ENCODE results near the gene DAP.

DAP gene

DNA sequence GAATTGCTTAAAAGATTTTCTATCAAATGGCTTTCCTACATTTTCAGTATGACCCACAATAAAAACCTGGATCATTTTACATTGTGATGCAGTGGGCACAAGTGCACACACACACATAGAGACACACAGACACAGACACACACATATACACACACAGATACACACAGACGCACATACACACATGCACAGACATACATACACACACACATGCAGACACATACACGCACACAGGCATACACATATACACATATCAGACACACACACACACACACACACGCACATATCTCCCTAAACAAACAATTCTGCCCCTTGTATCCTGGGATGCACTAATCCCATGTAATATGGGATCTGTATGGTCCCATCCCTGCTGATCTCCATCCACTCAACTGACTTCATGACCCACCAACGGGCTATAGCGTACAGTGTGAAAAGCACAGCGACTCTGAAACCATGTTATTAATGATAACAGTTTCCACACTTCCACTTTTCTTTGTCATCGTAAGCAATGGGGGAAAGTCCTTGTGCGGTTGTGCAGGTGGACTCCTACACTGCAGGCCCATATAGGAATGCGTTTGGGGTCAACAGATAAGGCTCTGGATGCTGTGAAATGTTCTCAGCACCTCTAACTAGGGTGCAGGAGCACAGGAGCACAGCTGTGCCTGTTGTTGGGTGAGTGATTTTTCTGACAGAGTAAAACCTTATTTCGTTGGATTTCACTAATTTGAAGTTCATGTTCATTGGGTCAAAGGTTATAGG is 52.7 kb downstream of the DAP start:
- no peak for DNase-seq

DNA sequence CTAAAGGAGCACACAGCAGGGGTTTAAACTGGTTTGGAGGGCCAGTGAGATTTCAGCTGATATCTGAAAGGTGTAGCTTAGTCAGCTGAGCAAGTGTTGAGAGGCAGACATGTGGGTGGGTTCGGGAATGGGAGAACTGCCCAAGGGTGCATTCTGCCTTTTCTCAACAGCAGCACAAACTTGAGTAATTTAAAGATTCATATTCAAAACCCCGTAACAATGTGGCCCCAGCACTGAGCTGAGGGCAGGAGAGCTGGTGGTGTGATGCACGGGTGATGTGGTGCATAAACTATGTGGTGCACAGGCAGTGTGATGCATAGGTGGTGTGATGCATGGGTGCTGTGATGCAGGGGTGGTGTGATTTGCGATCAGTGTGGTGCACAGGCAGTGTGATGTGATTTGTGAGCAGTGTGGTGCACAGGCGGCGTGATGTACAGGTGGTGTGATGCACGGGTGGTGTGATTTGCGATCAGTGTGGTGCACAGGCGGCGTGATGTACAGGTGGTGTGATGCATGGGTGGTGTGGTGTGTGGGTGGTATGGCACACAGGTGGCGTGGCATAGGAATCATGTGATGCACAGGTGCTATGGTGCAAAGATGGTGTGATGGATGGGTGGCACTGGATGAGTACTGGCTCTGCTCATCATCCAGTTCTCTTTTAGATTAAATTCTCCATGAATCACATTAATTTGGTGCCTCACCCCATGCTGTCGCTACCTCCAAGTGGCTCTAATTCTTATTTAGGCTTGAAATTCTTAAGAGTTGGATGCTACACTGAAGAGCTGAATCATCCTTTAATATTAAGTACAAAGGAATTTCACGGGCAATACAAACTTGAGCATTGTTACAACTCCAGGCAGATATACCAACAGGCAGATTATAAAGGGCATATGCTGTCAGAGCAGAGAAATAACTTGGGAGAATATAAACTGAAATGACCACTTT is 53.6 kb downstream of the DAP start:
- no peak for DNase-seq

DNA sequence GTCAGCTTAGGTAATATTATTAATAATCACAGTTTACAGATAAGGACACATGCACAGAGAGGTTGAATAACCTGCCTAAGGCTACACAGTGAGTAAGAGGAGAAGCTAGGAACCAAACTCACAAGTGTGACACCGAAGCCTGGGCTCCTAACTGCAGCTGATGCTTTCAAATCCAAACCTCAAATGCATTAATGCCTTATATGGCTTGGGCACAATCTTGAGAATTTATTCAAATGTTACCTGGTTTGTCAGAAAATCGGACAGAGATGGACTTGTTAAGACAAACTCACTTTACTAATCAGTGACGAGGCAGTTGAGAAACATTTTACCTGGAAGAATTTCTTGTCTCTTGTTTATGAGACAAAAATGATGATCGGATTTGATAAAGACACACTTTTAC is 54.7 kb downstream of the DAP start:
- DNase-seq = no peak

DNA sequence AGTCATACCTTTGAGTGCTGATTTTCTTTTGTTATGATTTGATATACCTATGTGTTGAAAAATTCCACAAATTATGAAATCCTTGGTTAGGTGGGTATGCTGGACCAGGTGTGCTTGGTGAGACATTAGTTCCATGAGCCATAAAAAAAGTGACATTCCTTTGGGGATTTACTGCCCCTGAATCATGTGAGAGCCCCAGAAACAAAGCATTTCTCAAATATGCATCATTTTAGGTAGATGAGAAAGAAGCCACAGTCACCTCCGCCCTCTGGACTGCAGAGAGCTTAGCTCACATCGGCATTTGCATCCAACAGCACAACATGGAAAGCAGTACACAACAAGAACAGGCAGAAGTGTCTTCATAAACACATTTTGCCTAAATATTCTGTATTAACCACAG is 55.3 kb downstream of the DAP start:
- DNase-seq = no peak

DNA sequence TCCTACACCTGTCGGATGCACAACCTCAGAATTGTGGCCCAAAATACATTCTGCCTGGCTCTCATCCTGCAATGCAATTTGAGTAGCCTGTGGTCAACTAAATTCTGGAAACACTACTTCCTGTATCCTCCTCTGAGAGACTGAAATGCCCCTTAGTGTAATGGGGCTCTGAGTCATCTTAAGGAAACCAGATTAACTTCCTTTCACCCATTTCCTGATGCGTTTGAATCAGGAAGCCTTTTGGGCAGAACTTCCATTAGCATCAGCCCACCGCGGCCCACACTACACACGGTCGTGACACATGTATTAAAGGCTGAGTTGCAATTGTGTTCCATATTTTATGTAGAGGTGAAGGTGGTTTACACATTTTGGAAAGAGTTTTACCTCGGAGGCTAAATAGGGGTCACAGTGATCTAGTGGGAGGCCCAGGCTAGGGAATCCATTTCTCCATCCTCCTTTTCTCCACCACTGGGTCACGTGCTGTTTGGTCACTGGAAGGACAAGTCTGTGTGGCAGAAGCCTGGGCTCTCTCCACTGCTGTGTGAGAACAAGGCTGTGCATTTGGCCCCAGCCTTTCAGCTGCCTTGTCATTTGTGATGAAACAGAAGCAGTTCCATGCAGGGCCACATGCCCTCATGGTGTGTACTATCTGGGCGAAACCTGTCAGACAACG is 55.9 kb downstream of the DAP start:
- DNase-seq = no peak

DNA sequence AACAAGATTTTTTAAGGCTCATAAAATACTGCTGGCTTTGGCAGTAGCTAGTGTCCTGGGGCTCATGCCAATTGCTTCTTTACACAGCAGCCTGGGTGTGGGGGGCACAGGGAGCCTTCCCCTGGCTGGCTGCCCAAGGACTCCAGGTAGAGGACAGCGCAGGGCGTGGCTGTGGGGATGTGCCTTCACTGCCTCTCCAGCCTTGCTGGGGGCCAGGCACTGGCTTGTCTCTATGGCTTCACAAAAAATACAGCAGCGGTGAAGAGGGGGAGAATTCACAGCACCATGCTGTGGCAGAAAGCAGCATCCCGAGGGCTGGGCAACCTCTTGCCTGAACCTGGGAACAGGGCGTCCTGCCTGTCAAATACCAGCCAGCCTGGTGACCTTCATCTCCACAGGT is 57.4 kb downstream of the DAP start:
- DNase-seq = no peak

DNA sequence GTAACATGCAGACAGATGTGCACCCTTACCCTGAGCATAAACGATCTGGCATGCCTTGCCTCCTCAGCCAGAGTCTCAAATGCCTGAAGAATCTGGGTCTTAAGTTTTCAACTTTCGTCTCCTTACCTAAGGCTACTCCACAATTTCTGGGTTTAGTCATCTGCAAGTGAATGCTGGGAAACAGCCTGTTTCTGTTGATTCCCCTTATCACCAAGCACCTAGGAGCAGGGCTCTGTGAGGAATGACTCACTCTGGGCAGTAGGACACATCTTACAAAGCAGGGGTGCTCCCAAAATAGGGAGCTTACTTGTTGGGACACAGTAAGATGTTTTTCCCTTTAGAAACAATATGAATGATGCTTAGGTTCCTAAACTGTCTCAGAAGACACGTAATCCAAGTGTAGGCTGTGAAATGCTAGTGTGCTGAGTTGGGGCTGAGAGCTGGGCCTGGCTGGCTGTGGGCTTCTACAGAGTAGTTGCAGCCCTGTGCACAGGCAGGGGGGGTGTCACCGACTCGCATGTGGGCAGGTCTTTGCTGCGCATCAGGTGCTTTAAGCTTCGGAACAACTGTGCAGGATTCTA is 58.0 kb downstream of the DAP start:
- no peak for DNase-seq

DNA sequence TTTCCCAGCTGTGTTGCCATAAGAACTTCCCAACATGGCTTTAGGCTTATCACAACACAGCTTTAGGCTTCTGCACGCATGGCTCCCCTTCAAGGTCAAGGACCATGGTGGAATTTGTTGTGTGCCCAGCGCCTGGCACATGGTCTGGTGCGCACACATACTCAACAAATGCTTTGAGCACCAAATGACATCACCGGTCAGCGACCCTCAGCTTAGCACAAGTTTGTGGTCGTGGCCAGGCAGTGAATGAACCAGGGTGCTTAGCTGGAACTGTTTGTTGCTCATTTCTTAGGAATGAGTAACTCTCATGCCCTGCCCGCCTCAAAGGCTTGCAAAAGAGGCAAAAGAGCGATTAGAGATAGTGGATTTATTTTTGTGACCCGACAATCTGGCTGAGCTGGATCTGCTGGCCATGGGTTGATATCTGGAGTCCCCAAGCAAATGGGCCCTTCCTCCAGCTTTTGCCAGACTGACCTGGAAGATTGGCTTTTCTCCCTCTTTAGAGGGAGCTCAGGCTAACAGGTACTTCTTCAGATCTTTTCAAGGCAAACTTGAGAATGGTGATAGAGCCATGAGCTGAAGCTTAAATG is 58.9 kb downstream of the DAP start:
- no peak for DNase-seq

DNA sequence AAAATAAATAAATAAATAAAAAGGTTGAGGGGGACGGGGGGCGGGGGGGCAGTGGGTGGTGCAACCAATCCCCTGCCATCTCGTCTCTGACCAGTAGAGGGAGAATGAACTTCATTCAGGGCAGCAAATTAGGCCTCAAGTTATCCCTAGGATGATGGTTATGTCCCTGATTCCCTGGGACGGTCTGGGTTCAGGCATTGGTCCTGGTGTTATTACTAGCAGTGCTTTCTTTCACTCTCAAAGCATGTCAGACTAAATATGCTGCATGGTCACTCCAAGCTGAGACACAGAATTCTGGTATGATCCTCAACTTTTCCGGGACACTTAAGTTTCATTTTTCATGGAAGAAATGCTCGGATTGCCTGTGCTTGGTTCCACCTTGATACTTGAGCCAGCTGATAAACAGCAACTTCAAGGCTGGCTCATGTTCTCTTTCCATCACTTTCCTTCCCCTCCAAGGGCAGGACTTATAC is 59.4 kb downstream of the DAP start:
- peak; percentile 7 for DNase-seq

DNA sequence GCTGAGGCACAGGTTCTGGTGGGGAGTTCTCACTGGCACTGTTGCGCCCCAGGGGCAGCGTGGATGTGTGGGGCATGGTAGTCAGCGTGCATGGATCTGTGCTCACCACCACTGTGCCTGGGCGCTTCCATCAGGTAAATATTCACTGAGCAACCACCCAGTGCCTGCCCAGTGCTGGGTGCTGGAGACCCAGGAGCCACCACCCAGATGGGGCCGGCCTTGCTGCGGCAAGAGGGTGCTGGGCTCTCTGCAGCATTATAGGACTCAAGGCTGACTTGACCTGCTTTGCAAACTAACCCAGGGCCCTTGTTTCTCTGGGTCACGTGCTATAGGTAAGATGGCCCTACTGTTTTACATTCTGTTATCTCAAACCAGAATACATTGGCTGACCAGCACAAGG is 60.5 kb downstream of the DAP start:
- DNase-seq = no peak

DNA sequence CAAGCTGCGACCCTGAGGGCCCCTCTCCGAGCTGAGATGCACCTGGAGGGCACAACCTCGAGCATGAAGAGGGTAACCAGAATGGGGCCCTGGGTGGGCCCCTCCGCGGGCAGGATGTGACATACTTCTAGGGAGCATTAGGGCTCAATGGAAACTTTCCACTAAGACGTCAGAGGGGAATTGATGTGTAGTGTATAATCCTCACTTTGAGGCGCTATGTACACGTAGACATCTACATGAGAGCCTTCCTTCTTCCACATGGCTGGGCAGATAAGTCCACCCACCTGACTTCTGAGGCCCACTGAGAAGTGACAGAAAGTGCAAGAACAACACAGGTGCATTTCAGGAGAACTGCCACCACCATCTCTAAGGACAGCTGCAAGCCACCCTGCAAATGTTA is 61.0 kb downstream of the DAP start:
- DNase-seq = no peak

DNA sequence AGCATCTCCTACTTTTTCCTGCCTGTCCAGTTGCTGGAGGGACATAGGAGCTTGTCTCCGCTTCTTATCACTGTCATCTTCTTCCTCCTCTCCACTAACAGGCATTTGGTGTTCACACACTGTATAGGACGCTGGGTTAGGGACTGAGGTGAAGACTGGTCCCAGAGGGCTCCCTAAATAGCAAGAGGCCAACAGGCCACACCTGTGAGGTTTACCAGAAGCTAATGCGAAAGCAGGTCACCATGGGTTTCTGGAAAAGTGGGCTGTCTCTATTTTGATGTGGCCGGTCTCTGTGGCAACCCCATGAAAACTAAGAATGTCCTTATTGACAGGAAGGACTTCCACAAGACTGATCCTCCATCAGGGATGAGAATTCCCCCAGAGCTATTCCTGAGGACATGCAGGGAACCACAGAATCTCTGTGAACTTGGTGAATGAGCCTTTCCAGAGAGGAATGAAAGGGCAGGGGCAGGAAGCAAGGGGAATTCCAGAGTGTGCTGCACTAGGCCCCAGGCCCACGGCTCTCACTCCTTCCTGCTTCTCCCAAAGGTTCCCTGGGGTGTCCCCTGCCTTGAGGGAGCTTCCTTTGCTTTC is 61.7 kb downstream of the DAP start:
- DNase-seq = no peak

DNA sequence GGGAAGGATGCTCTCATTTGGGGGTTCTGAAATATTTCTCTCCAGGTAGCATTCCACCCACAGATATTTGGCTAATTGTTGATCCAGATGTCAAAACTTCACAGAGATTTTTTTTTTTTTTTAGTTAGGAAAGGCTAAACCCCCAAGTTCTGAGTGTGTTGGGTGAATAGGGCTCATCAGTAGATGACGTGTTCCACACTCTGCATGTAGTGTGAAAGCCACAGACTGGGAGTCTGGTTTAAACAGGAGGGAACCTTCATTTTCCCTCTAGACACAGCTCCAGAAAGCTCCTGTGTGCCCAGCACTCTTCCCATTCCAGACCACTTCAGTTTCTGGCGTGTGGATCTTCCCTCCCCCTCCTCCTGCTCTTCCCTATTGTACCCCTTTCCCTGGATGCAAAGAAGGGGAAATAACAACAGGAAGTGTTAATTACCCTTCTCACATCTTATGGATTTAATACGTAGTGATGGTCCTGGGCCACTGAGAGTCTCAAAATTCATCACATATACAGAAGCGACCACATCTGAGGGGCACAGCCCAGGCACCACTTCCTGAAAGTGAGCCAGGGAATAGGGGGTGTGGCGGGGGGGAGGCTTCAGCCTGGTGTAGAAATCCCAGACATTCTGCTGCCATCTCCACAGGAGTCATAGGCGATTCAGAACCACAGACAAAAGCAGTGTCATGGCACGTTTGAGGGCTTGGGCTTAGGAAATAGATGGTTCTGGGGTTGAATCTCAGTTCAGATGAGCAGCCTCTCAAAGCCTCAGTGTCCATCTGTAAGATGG is 65.1 kb downstream of the DAP start:
- no peak for DNase-seq

DNA sequence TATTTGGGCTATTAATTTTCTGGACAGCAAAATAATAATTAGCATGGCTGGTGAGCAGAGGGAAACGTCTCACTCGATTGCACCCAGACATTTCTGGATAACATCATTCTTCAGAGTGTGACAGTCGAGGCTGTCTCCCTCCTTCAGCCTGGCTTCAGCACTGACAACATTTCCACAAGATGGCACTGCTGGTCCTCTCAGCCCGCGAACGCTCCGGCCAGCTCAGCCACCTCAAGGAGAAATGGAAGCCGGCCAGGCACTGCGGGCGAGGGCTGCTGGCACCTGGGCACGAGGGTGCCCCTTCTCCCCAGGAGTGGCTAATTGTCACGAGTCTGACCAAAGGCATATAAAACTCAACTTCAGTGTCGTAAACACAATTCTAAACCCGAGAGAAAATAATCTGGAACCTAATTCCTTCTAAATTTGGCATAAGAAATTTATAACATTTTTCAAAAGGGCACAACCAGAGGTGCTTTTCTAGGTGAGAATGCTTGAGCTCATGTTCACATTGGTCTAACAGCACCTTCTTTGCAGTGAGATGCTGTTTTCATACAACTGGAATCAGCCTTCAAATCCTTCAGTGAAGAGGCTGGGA is 65.9 kb downstream of the DAP start:
- DNase-seq = peak; percentile 44

DNA sequence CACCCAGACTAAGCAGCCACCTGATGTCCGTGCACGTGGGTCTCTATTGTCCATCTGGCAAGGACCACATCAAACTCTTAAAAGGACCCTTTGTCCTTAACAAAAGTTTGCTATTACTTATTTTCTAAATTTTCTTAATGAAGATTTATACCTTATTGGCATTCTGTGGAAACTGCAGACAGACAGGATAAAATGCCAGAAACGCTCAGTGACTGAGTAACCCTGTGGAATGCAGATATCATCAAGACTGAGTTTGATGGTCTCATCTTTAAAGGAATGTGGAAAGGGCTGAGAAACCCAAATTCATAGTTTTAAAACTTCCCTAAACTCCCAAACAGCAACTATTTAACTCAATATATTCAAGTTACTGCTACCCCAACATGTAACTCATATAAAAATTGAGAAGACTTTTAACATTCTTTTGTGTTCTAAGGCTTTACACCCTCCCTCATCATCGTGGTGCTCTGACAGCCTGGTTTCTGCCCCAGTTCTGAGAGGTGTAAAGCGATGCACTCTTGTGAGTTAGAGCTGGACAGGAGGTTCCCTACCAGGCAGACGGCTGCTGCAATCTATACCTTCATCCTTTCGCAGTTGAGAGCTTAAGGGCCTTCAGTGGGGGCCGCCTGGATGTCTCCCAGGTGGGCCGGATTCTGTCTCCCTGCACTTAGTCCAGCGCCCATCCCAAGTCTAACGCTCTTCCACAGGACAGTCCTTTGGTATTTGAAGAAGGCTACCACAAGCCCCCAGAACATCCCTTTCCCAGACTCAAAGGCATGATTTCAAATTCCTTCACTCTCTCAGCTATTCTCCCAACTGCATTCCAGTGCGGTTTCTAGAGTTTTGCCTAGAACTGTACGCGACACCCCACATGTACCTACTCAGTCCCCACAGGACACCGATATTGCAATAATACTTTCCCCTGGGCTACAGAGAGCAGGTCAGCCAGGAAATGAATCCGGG is 68.9 kb downstream of the DAP start:
- DNase-seq = no peak

DNA sequence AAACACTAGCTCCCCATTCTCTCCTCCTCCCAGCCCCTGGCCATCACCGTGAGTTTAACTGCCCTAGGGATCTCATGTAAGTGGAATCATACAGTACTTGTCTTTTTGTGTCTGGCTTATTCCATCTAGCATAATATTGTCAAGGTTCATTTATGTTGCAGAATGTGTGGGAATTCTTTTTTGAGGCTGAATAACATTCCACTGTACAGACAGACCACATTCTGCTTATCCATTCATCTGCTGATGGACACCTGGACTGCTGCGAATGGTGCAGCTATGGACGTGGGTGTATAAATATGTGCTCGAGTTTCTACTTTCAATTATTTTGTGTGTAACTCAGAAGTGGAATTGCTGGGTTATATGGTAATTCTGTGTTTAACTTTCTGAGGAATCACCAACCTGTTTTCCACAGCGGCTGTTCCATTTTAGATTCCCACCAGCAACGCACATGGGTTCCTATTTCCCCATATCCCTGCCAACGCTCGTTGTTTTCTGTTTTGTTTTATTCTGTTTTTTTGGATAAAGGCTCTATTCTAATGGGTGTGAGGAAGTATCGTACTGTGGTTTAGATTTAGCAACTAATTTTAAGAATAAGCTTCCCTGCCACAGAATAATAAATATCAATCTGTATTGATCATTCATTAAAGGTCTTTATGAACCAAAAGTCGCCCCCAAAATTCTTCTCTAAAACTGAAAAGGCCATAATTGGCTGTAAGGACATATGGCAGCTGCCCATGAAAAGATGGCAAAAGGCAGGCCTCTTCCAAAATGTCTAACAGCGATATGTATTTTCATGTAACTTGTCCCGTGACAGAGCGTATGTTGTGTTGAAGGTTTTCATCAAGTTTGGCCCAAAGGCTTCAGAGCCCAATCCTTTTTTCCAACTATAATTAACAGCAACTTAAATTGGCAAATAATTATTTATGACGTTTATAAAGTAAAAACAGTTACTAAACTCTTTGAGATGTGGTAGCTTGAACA is 70.3 kb downstream of the DAP start:
- no peak for DNase-seq

DNA sequence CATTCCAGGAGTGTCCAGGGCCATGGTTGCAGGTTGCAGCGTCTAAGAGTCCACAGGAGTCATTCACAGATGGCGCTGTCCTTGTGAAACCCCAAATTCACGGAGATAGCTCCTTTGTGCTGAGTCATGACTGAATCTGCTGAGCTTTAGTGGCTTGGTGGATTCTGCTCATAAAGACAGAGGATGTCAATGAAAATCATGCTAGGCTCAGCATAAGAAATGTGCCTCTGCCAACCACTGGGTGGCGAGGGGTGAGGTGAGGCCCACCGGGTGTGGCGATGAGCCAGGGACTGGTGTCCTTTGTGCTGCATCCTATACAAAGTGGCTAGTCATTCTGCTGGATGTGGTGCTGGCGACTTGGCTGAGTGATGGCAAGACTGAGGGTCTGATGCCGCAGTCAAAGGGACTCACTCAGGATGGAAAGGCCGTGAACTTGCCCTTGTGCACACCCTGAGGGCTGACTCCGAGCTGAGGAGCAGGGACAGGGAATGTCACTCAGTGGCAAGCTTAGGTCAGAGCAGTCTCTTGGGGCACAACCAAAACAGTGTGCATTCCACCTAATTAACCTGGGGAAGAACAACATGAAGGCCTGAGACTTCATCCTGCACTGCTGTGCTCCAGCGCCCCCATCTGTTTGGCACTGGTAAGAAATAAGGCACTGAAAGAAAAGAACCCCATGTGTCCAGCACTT is 71.5 kb downstream of the DAP start:
- DNase-seq = peak; percentile 2

DNA sequence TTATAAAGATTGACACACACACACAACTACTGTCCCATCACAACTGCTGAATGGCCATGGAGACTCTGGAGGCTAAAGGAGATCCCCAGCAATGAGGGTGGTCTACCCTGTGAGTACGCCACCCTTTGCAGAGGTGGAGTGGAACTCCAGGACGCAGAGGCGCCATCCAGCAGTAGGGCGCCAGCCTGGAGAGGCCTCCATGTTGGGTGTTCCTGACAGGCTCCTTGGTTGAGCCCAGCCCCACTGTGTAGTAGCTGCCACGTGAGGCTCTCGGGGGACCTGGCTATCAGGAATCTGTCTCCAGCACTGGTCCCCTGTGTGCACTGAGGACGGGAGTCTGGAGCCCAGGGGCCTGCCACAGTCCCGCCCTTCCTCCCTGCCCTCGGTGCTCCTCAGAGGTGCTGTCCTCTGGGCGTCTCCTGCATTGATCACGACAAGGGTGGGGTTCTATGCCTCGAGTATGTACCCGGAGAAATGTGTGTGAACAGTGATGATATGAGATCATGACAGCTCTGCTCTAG is 72.3 kb downstream of the DAP start:
- DNase-seq = no peak

Data from NCI-H524 treated with DMSO at 0.1 percent for 48 hours (cell line).